ENCODE data around the gene GJB2.

- TF ChIP-seq CTCF (IDR thresholded peaks at IDR 0.05 in 8 of 11, conservative IDR thresholded peaks at IDR 0.05 in 3 of 11) (no peak), POLR2AphosphoS5 (IDR thresholded peaks at IDR 0.05) (no peak), POLR2A (IDR thresholded peaks at IDR 0.05) (no peak)
These were observed 7.2 kb downstream of the GJB2 start for GRCh38 chr13:20185366-20186056.
